Left lobe of liver (tissue), 2 donors: ENCODE data around the gene DIP2C. TPM values are rescaled to one million over a fixed set of nuclear protein-coding genes. Genes with fewer than 3 reads are reported as not detected.

ENCODE experiments used
- ATAC-seq: fragments of 200-7000 bp; cut with Tn5 transposase; one replicate; pipeline ENCODE4 v1.9.1; 2020; ENCODE audit warnings: mild to moderate bottlenecking, moderate library complexity
- DNase-seq: peaks from one replicate; pipeline ENCODE4 v3.0.0-alpha.2; 2020; ENCODE audit warnings: low spot score
- total RNA-seq: library from RNA; stranded (reverse); gene quantifications from one replicate; pipeline ENCODE4 v1.2.1, GENCODE V29; 2021
- donor health status: DM: no; HTN: no; CAD: no; lungs with moderate emphysema.
- donor health status: DM: no; HTN: yes; CAD: no.

Gene DIP2C
- total RNA-seq, 1 donor from 2014 or later = 13.9 TPM

- DNase-seq (no peak), ATAC-seq (no peak)
These were observed 180.7 kb downstream of the DIP2C start for GRCh38 chr10:508726-509125.

- ATAC-seq (no peak), DNase-seq (no peak)
These were observed 181.5 kb downstream of the DIP2C start for GRCh38 chr10:507908-508444.

DNA sequence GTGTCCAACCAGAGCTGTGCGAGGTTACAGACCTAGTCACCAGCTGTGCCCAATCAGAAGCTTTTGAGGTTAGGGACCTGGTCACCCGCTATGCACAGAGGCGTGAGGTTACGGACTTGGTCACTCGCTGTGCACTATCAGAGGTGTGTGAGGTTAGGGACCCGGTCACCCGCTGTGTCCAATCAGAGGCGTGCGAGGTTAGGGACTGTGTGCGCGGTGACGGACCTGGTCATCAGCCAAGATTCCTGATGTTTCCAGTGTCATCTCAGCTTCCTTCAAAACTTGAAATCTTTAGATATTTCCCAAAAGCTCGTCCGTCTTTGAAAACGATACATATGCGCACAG is 182.1 kb downstream of the DIP2C start:
- DNase-seq (no peak), ATAC-seq (no peak)

- no peak for DNase-seq
- no peak for ATAC-seq
These were observed 182.8 kb downstream of the DIP2C start for GRCh38 chr10:506451-507354.

GRCh38 chr10:505419-505818 is 184.0 kb downstream of the DIP2C start:
- DNase-seq = no peak
- ATAC-seq = no peak

- no peak for ATAC-seq
- no peak for DNase-seq
These were observed 184.7 kb downstream of the DIP2C start for GRCh38 chr10:504806-505205.

GRCh38 chr10:504121-504611 is 185.3 kb downstream of the DIP2C start:
- DNase-seq (no peak), ATAC-seq (no peak)

- peak; percentile 43 for ATAC-seq
- no peak for DNase-seq
These were observed 187.9 kb downstream of the DIP2C start for GRCh38 chr10:501596-501995.

- ATAC-seq (no peak), DNase-seq (no peak)
These were observed 188.6 kb downstream of the DIP2C start for GRCh38 chr10:500876-501275.

DNA sequence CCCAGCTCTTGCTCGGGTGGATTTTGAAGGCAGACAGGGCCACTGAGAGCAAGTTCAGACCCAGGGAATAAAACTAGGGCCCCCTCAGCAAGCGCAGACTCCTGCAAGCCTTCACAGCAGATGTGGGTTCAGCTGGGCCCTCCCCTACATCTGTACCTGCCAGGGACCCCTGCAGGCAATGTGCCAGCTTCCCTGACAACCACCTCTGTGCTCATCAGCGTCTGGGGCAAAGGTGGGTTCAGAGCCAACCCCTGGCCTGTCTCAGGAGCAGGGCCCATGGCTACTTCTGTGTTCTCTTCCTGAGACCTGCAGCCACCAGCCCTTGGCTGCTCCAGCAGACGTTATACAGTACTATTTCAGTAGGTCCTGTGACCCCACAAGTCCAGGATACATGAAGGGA is 189.5 kb downstream of the DIP2C start:
- no peak for DNase-seq

DNA sequence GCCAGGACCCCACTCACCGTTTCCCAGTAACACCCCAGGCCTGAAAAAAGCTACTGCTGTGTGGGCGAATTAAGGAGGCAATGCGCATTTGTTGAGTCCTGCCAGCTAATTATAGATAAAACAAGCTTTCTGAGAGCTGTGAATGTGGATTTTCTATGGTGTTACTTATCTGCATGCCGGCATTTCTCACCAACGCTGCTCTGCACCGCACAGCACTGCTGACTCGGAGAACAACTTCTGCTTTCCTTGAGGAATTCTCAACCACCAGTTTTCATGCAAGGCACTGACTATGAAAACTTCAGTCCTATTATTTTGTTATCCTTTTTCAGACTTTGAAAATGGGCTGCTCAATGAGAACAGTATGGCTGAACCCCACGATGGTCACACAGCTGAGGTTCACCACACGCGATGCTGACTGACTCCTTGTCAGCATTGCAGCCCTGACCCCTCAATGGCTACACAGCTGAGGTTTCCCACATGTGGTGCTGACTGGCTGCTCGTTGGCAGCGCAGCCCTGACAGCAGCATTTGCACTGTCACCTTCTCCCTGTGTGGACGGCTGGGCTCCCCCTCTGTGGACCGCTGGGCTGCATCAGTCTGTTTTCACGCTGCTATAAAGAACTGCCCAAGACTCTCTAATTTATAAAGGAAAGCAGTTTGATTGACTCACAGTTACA is 190.6 kb downstream of the DIP2C start:
- DNase-seq = no peak
- no peak for ATAC-seq

More for the DNA sequence above, 189.5 kb downstream of the DIP2C start:
- no peak for ATAC-seq

- ATAC-seq (no peak), DNase-seq (no peak)
These were observed 191.5 kb downstream of the DIP2C start for GRCh38 chr10:497898-498451.

GRCh38 chr10:497289-497688 is 192.2 kb downstream of the DIP2C start:
- DNase-seq = no peak

DNA sequence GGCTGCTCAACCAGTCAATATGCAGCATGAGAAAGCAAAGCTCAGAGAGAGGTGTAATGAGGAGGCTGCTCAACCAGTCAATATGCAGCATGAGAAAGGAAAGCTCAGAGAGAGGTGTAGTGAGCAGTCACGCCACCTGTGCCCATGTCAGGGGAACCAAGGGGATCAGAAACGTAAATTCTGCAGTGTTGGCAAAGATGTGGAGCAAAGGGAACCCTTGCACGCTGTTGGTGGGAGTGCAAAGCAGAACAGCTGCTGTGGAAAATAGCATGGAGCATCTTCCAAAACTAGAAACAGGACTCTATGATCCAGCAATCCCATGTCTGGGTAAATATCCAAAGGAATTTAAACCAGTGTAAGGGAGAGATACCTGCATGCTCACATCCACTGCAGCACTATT is 194.9 kb downstream of the DIP2C start:
- no peak for DNase-seq

More at GRCh38 chr10:497289-497688, 192.2 kb downstream of the DIP2C start:
- peak; percentile 13 for ATAC-seq

DNA sequence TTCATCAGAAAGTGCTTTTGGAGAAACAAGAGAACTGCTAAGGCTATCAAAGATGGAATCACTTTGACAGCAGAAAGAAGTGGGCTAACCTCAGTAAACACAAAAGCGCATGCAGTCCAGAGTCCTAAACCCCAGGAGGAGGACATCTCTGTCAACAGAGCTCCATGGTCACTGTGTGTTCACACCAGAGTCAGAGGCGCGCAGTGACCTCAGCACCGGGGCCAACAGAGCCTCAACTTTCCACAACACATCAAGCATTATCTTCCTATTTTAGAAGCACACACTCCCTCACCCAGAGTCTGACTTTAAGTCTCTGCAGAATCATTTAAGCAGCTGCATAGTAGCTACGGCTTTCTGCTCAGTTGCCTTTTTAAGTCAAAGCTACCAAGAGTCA is 195.3 kb downstream of the DIP2C start:
- ATAC-seq (peak; percentile 70), DNase-seq (no peak)

More for the DNA sequence above, 194.9 kb downstream of the DIP2C start:
- peak; percentile 7 for ATAC-seq

- ATAC-seq (no peak), DNase-seq (no peak)
These were observed 195.9 kb downstream of the DIP2C start for GRCh38 chr10:493391-494148.

GRCh38 chr10:492836-493235 is 196.6 kb downstream of the DIP2C start:
- no peak for ATAC-seq
- DNase-seq = no peak

- no peak for ATAC-seq
- DNase-seq = no peak
These were observed 197.6 kb downstream of the DIP2C start for GRCh38 chr10:491667-492424.

DNA sequence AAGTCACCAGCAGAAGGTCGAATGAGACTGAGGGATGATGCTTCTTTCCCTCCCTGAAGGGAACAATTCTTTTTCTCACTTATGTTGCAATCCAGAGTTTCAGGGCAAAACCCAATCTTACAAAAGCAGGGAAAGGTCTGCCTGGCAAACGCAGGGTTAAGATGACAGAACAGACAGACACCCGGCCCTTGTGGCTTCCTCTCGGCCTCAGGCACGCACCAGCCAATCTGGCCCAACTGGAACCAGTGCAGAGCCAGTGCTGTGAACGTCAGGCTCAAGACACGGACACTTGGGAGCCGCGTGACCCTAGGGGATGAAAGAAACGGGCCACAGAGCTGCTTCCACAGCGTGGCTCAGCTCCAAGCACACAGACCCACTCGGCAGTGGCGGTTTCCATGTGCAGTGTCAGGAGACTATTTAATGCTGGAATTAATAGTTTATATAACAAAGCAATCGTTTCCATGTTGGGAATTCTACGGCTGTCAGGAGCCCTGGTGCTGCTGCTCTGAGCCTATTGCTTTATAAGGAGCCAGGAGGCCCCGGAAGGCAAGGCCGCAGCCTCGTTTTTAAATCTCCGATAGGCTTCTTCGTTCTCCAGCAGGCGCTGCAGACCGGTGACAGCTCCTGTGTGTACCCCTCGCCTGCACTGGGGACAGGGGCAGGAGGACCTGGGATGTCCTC is 198.4 kb downstream of the DIP2C start:
- ATAC-seq = peak; percentile 19
- no peak for DNase-seq
